ENCODE measurements around the gene ARHGEF16. TPM values are rescaled to one million over a fixed set of nuclear protein-coding genes. Genes with fewer than 3 reads are reported as not detected.

Gene ARHGEF16
- total and polyA plus RNA-seq, 2 donors, result 1.4 to 2.3 TPM

- Histone ChIP-seq H3K27ac (ENCODE audit: low read depth in 1 of 2, low read length in 1 of 2) (no peak overlapping the region), H3K27me3 (ENCODE audit: control insufficient read depth in 2 of 2, insufficient read depth in 1 of 2, low read length in 1 of 2) (no peaks in the 10 kb centered on the region), H3K9me3 (ENCODE audit: control insufficient read depth in 2 of 2, insufficient read depth in 1 of 2, low read length in 1 of 2) (peaks cover 1 to 4% of the 10 kb centered on the region in 2 donors), H3K4me1 (ENCODE audit: control insufficient read depth in 2 of 2, insufficient read depth in 2 of 2, low read length in 2 of 2) (no peaks in the 10 kb centered on the region), H3K36me3 (ENCODE audit: control insufficient read depth in 2 of 2, insufficient read depth in 2 of 2, low read length in 1 of 2) (no peaks in the 10 kb centered on the region), H3K4me3 (ENCODE audit: low read length in 2 of 2) (no peak overlapping the region)
- no peak for DNase-seq (ENCODE audit: low read depth in 6 of 9, low spot score in 9 of 9)
- WGBS, result 98% methylated on average over 12 of the region's 12 CpGs
Measured at GRCh38 chr1:3518256-3518655, 63.8 kb downstream of the ARHGEF16 start.

- Histone ChIP-seq H3K36me3 (ENCODE audit: control insufficient read depth in 2 of 2, insufficient read depth in 2 of 2, low read length in 1 of 2) (no peaks in the 10 kb centered on the region), H3K4me1 (ENCODE audit: control insufficient read depth in 2 of 2, insufficient read depth in 2 of 2, low read length in 2 of 2) (no peaks in the 10 kb centered on the region), H3K27ac (ENCODE audit: low read depth in 1 of 2, low read length in 1 of 2) (no peak overlapping the region), H3K27me3 (ENCODE audit: control insufficient read depth in 2 of 2, insufficient read depth in 1 of 2, low read length in 1 of 2) (no peaks in the 10 kb centered on the region), H3K4me3 (ENCODE audit: low read length in 2 of 2) (no peak overlapping the region), H3K9me3 (ENCODE audit: control insufficient read depth in 2 of 2, insufficient read depth in 1 of 2, low read length in 1 of 2) (peaks cover 1 to 4% of the 10 kb centered on the region in 2 donors)
- DNase-seq (ENCODE audit: low read depth in 6 of 9, low spot score in 9 of 9), result no peak
- WGBS, result 96% methylated on average over 8 of the region's 8 CpGs
Measured at GRCh38 chr1:3518756-3519155, 64.3 kb downstream of the ARHGEF16 start.

DNA sequence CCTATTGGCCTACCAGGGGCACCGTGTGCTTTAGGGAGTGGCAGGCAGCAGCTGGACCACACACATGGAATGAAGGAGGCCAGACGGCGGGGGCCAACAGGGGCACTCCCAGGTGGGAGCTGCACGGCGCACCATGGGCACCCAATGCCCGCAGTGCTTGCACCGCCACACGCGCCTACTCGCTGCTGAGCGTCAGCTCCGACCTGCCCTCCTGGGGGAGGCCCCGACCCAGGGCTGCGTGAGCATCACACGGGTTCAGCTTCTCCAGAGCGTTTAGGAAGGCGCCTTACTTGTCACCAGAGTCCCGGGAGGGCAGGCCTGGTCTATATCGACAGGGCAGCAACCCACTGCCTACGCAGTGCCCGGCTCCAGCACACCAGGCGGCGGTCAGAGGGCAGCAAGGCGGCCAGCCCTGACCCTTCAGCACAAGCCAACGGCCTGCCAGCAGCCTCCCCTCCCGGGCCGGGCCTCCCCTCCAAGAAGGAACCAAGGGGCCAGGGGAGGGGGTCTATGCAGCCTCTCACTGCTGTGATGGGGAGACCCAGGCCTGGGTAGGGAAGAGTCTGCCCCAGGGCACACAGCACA is 64.9 kb downstream of the ARHGEF16 start:
- 98% methylated on average over 27 of the region's 27 CpGs for WGBS
- H3K4me3 ChIP-seq (ENCODE audit: low read length in 2 of 2), result no peak overlapping the region
- H3K4me1 ChIP-seq (ENCODE audit: control insufficient read depth in 2 of 2, insufficient read depth in 2 of 2, low read length in 2 of 2), result no peaks in the 10 kb centered on the region
- H3K27ac ChIP-seq (ENCODE audit: low read depth in 1 of 2, low read length in 1 of 2), result no peak overlapping the region
- H3K27me3 ChIP-seq (ENCODE audit: control insufficient read depth in 2 of 2, insufficient read depth in 1 of 2, low read length in 1 of 2), result no peaks in the 10 kb centered on the region
- H3K36me3 ChIP-seq (ENCODE audit: control insufficient read depth in 2 of 2, insufficient read depth in 2 of 2, low read length in 1 of 2), result no peaks in the 10 kb centered on the region
- DNase-seq (ENCODE audit: low read depth in 6 of 9, low spot score in 9 of 9), result no peak
- H3K9me3 ChIP-seq (ENCODE audit: control insufficient read depth in 2 of 2, insufficient read depth in 1 of 2, low read length in 1 of 2), result peaks cover 1 to 4% of the 10 kb centered on the region in 2 donors

GRCh38 chr1:3520419-3521378 is 66.2 kb downstream of the ARHGEF16 start:
- Histone ChIP-seq H3K27me3 (ENCODE audit: control insufficient read depth in 2 of 2, insufficient read depth in 1 of 2, low read length in 1 of 2) (no peaks in the 10 kb centered on the region), H3K36me3 (ENCODE audit: control insufficient read depth in 2 of 2, insufficient read depth in 2 of 2, low read length in 1 of 2) (no peaks in the 10 kb centered on the region), H3K27ac (ENCODE audit: low read depth in 1 of 2, low read length in 1 of 2) (no peak overlapping the region), H3K4me3 (ENCODE audit: low read length in 2 of 2) (no peak overlapping the region), H3K4me1 (ENCODE audit: control insufficient read depth in 2 of 2, insufficient read depth in 2 of 2, low read length in 2 of 2) (no peaks in the 10 kb centered on the region), H3K9me3 (ENCODE audit: control insufficient read depth in 2 of 2, insufficient read depth in 1 of 2, low read length in 1 of 2) (peaks cover 1 to 4% of the 10 kb centered on the region in 2 donors)
- no peak for DNase-seq (ENCODE audit: low read depth in 6 of 9, low spot score in 9 of 9)
- 98% methylated on average over 24 of the region's 24 CpGs for WGBS

DNA sequence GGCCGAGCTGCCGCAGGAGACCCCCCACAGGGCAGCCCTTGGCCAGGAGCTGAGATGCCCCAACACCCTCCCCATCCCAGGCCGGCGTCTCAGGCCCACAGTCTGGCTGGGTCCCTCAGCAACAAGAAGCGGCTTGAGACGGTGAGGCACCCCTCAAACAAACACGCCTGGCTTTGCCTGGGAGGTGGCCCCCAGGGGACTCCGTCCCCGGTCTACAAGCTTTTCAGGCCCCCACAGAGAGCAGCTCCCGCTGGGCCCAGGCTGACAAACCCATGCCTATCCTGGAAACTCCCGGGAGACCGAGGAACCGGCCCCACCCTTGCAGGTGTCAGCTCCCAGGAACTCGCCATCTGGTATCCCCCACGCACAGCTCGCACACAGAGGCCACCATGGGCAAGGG is 67.0 kb downstream of the ARHGEF16 start:
- WGBS, result 92% methylated on average over 16 of the region's 16 CpGs
- Histone ChIP-seq H3K27ac (ENCODE audit: low read depth in 1 of 2, low read length in 1 of 2) (no peak overlapping the region), H3K27me3 (ENCODE audit: control insufficient read depth in 2 of 2, insufficient read depth in 1 of 2, low read length in 1 of 2) (no peaks in the 10 kb centered on the region), H3K4me3 (ENCODE audit: low read length in 2 of 2) (no peak overlapping the region), H3K9me3 (ENCODE audit: control insufficient read depth in 2 of 2, insufficient read depth in 1 of 2, low read length in 1 of 2) (peaks cover 1 to 4% of the 10 kb centered on the region in 2 donors), H3K36me3 (ENCODE audit: control insufficient read depth in 2 of 2, insufficient read depth in 2 of 2, low read length in 1 of 2) (no peaks in the 10 kb centered on the region), H3K4me1 (ENCODE audit: control insufficient read depth in 2 of 2, insufficient read depth in 2 of 2, low read length in 2 of 2) (no peaks in the 10 kb centered on the region)
- no peak for DNase-seq (ENCODE audit: low read depth in 6 of 9, low spot score in 9 of 9)

- Histone ChIP-seq H3K36me3 (ENCODE audit: control insufficient read depth in 2 of 2, insufficient read depth in 2 of 2, low read length in 1 of 2) (no peaks in the 10 kb centered on the region), H3K4me3 (ENCODE audit: low read length in 2 of 2) (no peak overlapping the region), H3K4me1 (ENCODE audit: control insufficient read depth in 2 of 2, insufficient read depth in 2 of 2, low read length in 2 of 2) (no peaks in the 10 kb centered on the region), H3K27ac (ENCODE audit: low read depth in 1 of 2, low read length in 1 of 2) (no peak overlapping the region), H3K9me3 (ENCODE audit: control insufficient read depth in 2 of 2, insufficient read depth in 1 of 2, low read length in 1 of 2) (peaks cover 1 to 4% of the 10 kb centered on the region in 2 donors), H3K27me3 (ENCODE audit: control insufficient read depth in 2 of 2, insufficient read depth in 1 of 2, low read length in 1 of 2) (no peaks in the 10 kb centered on the region)
- DNase-seq (ENCODE audit: low read depth in 6 of 9, low spot score in 9 of 9), result no peak
- WGBS, result 97% methylated on average over 13 of the region's 13 CpGs
Measured at GRCh38 chr1:3522112-3522511, 67.6 kb downstream of the ARHGEF16 start.

DNA sequence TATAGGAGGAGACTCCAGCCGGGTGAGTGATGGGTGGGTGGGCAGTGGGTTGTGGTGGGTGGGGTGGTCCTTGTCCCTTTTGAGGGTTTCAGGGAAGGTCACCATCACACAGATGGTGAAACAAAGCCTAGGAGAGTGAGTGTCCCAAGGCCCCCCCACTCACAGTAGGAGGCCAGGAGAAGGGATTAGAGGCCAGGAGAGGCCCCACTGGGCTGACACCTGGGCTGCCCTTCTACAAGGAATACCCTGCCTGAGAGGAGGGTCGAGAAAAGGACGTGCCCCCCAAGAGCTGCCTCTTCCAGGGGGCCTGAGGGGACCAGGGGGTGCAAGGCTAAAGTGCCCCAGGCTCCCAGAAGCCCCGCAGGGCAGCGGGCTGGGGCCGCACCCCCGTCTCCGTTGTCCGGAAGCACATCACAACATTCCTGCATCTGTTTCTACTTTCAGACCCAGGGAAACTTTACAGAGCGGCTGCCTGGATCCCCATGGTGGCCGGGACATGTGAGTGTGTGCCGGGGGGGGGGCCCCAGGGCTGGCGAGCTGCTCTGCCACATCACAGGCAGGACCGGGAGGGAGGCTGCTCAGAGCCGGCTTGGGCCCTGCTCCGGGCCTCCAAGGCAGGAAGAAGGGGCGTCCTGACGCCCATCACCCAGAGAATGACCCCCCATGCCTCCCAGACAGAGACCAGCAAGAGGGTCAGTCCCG is 68.2 kb downstream of the ARHGEF16 start:
- no peaks in the 10 kb centered on the region for H3K4me1 ChIP-seq (ENCODE audit: control insufficient read depth in 2 of 2, insufficient read depth in 2 of 2, low read length in 2 of 2)
- H3K27me3 ChIP-seq (ENCODE audit: control insufficient read depth in 2 of 2, insufficient read depth in 1 of 2, low read length in 1 of 2), result no peaks in the 10 kb centered on the region
- 94% methylated on average over 19 of the region's 19 CpGs for WGBS
- H3K27ac ChIP-seq (ENCODE audit: low read depth in 1 of 2, low read length in 1 of 2), result no peak overlapping the region
- no peak overlapping the region for H3K4me3 ChIP-seq (ENCODE audit: low read length in 2 of 2)
- peaks cover 1 to 4% of the 10 kb centered on the region in 2 donors for H3K9me3 ChIP-seq (ENCODE audit: control insufficient read depth in 2 of 2, insufficient read depth in 1 of 2, low read length in 1 of 2)
- no peaks in the 10 kb centered on the region for H3K36me3 ChIP-seq (ENCODE audit: control insufficient read depth in 2 of 2, insufficient read depth in 2 of 2, low read length in 1 of 2)
- DNase-seq (ENCODE audit: low read depth in 6 of 9, low spot score in 9 of 9), result no peak

DNA sequence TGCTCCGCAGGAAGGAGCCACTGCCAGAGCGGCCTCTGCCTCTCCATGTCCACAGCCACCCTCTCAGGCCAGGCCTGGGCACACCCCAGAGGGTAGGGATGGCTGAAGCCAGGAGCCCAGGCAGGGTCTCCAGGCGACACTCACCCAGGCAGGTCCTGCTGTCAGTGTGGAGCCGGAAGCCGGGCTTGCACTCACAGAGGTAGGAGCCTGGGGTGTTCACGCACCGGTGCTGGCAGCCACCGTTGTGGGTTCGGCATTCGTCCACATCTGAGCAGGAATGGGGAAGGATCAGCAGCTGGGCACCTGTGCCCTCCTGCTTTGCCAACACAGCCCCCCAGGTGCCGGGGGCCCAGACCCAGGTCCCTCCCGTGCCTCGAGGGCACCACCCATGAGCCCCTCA is 69.5 kb downstream of the ARHGEF16 start:
- H3K4me1 ChIP-seq (ENCODE audit: control insufficient read depth in 2 of 2, insufficient read depth in 2 of 2, low read length in 2 of 2), result no peaks in the 10 kb centered on the region
- no peak overlapping the region for H3K27ac ChIP-seq (ENCODE audit: low read depth in 1 of 2, low read length in 1 of 2)
- no peaks in the 10 kb centered on the region for H3K27me3 ChIP-seq (ENCODE audit: control insufficient read depth in 2 of 2, insufficient read depth in 1 of 2, low read length in 1 of 2)
- H3K4me3 ChIP-seq (ENCODE audit: low read length in 2 of 2), result no peak overlapping the region
- no peak for DNase-seq (ENCODE audit: low read depth in 6 of 9, low spot score in 9 of 9)
- 97% methylated on average over 13 of the region's 13 CpGs for WGBS
- H3K36me3 ChIP-seq (ENCODE audit: control insufficient read depth in 2 of 2, insufficient read depth in 2 of 2, low read length in 1 of 2), result no peaks in the 10 kb centered on the region
- peaks cover 0 to 1% of the 10 kb centered on the region in 2 donors for H3K9me3 ChIP-seq (ENCODE audit: control insufficient read depth in 2 of 2, insufficient read depth in 1 of 2, low read length in 1 of 2)
